Anterior cingulate cortex (tissue), 58 donors: ENCODE results near the gene DYRK1B.
"Not testable (repeated sequence)": the region's sequence is repeated elsewhere in the genome, so short reads cannot be mapped to it uniquely, and the experiment has no call there.

Experiments
- DNase-seq, 58 donors: peaks; one replicate each; lab custom pipeline; 2025; lab: John Stamatoyannopoulos, UW

The DYRK1B gene

GRCh38 chr19:39833464-39834286 is at the start of gene DYRK1B:
DYRK1B (minus strand) TSS chr19:39834162; CDS start chr19:39831867, 2,295 bp downstream.
- peak; percentile 83 to 97 (median 95) for DNase-seq

- DNase-seq = not testable (repeated sequence)
Measured at GRCh38 chr19:39882645-39883044, 48.7 kb upstream of the DYRK1B start.

- DNase-seq = peak in 1 of 58 donors; percentile 9
Measured at GRCh38 chr19:39881495-39882110, 47.6 kb upstream of the DYRK1B start.

GRCh38 chr19:39880241-39880640 is 46.3 kb upstream of the DYRK1B start:
- not testable (repeated sequence) for DNase-seq

GRCh38 chr19:39879796-39880195 is 45.8 kb upstream of the DYRK1B start:
- DNase-seq = not testable (repeated sequence)

GRCh38 chr19:39878866-39879265 is 44.9 kb upstream of the DYRK1B start:
- not testable (repeated sequence) for DNase-seq

- DNase-seq = no peak
Measured at GRCh38 chr19:39878398-39878797, 44.4 kb upstream of the DYRK1B start.

- not testable (repeated sequence) for DNase-seq
Measured at GRCh38 chr19:39877982-39878381, 44.0 kb upstream of the DYRK1B start.

- DNase-seq = not testable (repeated sequence)
Measured at GRCh38 chr19:39877488-39877887, 43.5 kb upstream of the DYRK1B start.

- not testable (repeated sequence) for DNase-seq
Measured at GRCh38 chr19:39876486-39876885, 42.5 kb upstream of the DYRK1B start.

GRCh38 chr19:39875401-39875864 is 41.5 kb upstream of the DYRK1B start:
- not testable (repeated sequence) for DNase-seq

GRCh38 chr19:39874404-39874803 is 40.4 kb upstream of the DYRK1B start:
- DNase-seq = no peak

- no peak for DNase-seq
Measured at GRCh38 chr19:39873385-39873784, 39.4 kb upstream of the DYRK1B start.

GRCh38 chr19:39871886-39872866 is 38.2 kb upstream of the DYRK1B start:
- DNase-seq = no peak

GRCh38 chr19:39871362-39871761 is 37.4 kb upstream of the DYRK1B start:
- DNase-seq = no peak

GRCh38 chr19:39870171-39870971 is 36.4 kb upstream of the DYRK1B start:
- no peak for DNase-seq

GRCh38 chr19:39867952-39868351 is 34.0 kb upstream of the DYRK1B start:
- no peak for DNase-seq

- no peak for DNase-seq
Measured at GRCh38 chr19:39867133-39867532, 33.2 kb upstream of the DYRK1B start.

- no peak for DNase-seq
Measured at GRCh38 chr19:39865953-39866352, 32.0 kb upstream of the DYRK1B start.

GRCh38 chr19:39865186-39865585 is 31.2 kb upstream of the DYRK1B start:
- no peak for DNase-seq
